BE2C (cell line): ENCODE results near the gene SAMD14.

Experiments
- DNase-seq: peaks from one replicate; pipeline ENCODE4 v3.0.0-alpha.2; 2020
- H3K27me3 ChIP-seq: fragments of 250-450 bp; sonication (Bioruptor Pico); 2 replicates; pipeline ENCODE4 v1.5.1; 2020; ENCODE audit warnings: mild to moderate bottlenecking
- H3K36me3 ChIP-seq: fragments of 250-450 bp; sonication (Bioruptor Pico); 2 replicates; pipeline ENCODE4 v1.5.1; 2020; ENCODE audit warnings: mild to moderate bottlenecking
- H3K4me1 ChIP-seq: fragments of 250-450 bp; sonication (Bioruptor Pico); 2 replicates; pipeline ENCODE4 v1.5.1; 2020
- H3K4me3 ChIP-seq: 2 replicates; pipeline ENCODE4 v1.5.1; 2011; ENCODE audit warnings: low read depth, low read length
- H3K9me3 ChIP-seq: fragments of 250-450 bp; sonication (Bioruptor Pico); 2 replicates; pipeline ENCODE4 v1.5.1; 2020
- TF ChIP-seq, protein P1 (sequence below): IDR thresholded peaks from 2 replicates; pipeline ENCODE4 v1.5.1; 2012; ENCODE audit warnings: mild to moderate bottlenecking, low read depth, low read length

The SAMD14 gene

DNA sequence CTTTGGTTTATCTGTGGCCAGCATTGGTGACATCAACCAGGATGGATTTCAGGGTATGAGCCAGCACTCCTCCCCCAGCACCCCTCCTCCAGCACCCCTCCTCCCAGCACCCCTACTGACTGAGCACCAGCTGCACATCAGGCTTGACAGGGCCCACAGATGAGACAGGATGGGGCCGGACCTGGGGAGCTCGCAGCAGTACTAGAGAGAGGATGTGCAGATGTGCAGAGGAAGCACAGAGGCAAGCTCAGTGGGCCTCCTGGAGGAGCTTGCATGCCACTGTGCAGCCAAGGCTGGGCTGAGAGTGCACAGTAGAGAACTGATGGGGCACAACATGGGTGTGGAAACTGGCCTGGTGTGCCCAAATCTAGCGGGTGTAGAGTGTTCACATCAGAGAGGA is 57.8 kb downstream of the SAMD14 start:
- no peak overlapping the region for H3K4me3 ChIP-seq
- H3K36me3 ChIP-seq: no peaks in the 10 kb centered on the region
- no peaks in the 10 kb centered on the region for H3K27me3 ChIP-seq
- no peaks in the 10 kb centered on the region for H3K9me3 ChIP-seq
- no peak for DNase-seq
- no peaks in the 10 kb centered on the region for H3K4me1 ChIP-seq
- TF ChIP-seq, protein P1, sequence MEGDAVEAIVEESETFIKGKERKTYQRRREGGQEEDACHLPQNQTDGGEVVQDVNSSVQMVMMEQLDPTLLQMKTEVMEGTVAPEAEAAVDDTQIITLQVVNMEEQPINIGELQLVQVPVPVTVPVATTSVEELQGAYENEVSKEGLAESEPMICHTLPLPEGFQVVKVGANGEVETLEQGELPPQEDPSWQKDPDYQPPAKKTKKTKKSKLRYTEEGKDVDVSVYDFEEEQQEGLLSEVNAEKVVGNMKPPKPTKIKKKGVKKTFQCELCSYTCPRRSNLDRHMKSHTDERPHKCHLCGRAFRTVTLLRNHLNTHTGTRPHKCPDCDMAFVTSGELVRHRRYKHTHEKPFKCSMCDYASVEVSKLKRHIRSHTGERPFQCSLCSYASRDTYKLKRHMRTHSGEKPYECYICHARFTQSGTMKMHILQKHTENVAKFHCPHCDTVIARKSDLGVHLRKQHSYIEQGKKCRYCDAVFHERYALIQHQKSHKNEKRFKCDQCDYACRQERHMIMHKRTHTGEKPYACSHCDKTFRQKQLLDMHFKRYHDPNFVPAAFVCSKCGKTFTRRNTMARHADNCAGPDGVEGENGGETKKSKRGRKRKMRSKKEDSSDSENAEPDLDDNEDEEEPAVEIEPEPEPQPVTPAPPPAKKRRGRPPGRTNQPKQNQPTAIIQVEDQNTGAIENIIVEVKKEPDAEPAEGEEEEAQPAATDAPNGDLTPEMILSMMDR: no peak

GRCh38 chr17:50071692-50072091 is 58.3 kb downstream of the SAMD14 start:
- Histone ChIP-seq H3K27me3 (no peaks in the 10 kb centered on the region), H3K9me3 (no peaks in the 10 kb centered on the region), H3K4me1 (no peaks in the 10 kb centered on the region), H3K4me3 (no peak overlapping the region), H3K36me3 (no peaks in the 10 kb centered on the region)
- no peak for DNase-seq
- TF ChIP-seq, protein P1: no peak

GRCh38 chr17:50070908-50071680 is 58.9 kb downstream of the SAMD14 start:
- Histone ChIP-seq H3K4me1 (no peaks in the 10 kb centered on the region), H3K4me3 (no peak overlapping the region), H3K27me3 (no peaks in the 10 kb centered on the region), H3K36me3 (no peaks in the 10 kb centered on the region), H3K9me3 (no peaks in the 10 kb centered on the region)
- DNase-seq: no peak
- TF ChIP-seq, protein P1: no peak

GRCh38 chr17:50067996-50068395 is 62.0 kb downstream of the SAMD14 start:
- Histone ChIP-seq H3K36me3 (no peaks in the 10 kb centered on the region), H3K9me3 (no peaks in the 10 kb centered on the region), H3K4me3 (no peak overlapping the region), H3K4me1 (no peaks in the 10 kb centered on the region), H3K27me3 (no peaks in the 10 kb centered on the region)
- DNase-seq: no peak
- TF ChIP-seq, protein P1: no peak

GRCh38 chr17:50066995-50067394 is 63.0 kb downstream of the SAMD14 start:
- TF ChIP-seq, protein P1: no peak
- Histone ChIP-seq H3K4me3 (no peak overlapping the region), H3K36me3 (no peaks in the 10 kb centered on the region), H3K4me1 (no peaks in the 10 kb centered on the region), H3K27me3 (no peaks in the 10 kb centered on the region), H3K9me3 (no peaks in the 10 kb centered on the region)
- no peak for DNase-seq

DNA sequence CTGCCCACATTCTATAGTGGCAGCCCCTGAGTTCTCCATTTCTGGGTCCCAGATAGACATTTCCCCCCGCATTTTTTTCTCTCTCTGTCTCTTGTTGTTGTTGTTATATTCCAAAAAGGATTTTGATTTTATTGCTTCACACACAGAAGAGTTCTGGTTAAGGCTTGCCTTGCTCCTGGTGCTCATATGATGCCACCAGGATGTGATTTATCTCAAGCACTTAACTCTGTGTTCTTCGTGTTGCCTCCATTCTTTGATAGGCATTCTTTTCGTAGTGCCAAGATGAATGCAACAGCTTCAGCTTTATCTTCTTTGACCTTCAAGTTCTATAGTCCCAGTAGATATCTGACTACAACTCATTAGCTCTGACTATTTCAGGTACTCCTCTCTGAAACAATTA is 64.9 kb downstream of the SAMD14 start:
- Histone ChIP-seq H3K4me3 (no peak overlapping the region), H3K27me3 (no peaks in the 10 kb centered on the region), H3K9me3 (no peaks in the 10 kb centered on the region), H3K36me3 (no peaks in the 10 kb centered on the region), H3K4me1 (no peaks in the 10 kb centered on the region)
- no peak for DNase-seq
- TF ChIP-seq, protein P1: no peak
